HepG2 (cell line): ENCODE results near the gene NOS1AP.

Experiments used
- ATF7 ChIP-seq, 2 experiments: fragments of 450-650 bp in 1 of 2; sonication (generic) in 1 of 2; formaldehyde crosslinking in 1 of 2; IDR thresholded peaks; 2 replicates each; pipeline versions ENCODE4 v1.4.0 to v1.6.1; 2016 to 2020; ENCODE audit warnings: antibody characterized with exemption in 1 of 2, mild to moderate bottlenecking in 1 of 2, missing genetic modification reagents in 1 of 2
- CEBPG ChIP-seq: IDR thresholded peaks from 2 replicates; pipeline ENCODE4 v1.6.1; 2016
- CHD2 ChIP-seq: IDR thresholded peaks from 2 replicates; pipeline ENCODE4 v1.6.1; 2011; ENCODE audit warnings: low read depth, low read length, improper control_type of control experiment
- SMC3 ChIP-seq: IDR thresholded peaks from 2 replicates; pipeline ENCODE4 v1.6.1; 2011; ENCODE audit warnings: low read length, improper control_type of control experiment
- SP4 ChIP-seq: sonication (generic); formaldehyde crosslinking; IDR thresholded peaks from 2 replicates; pipeline ENCODE4 v1.8.1; 2023; ENCODE audit warnings: mild to moderate bottlenecking, missing genetic modification reagents
- STAT6 ChIP-seq: sonication (generic); formaldehyde crosslinking; IDR thresholded peaks from 2 replicates; pipeline ENCODE4 v1.4.0; 2020; ENCODE audit warnings: missing genetic modification reagents, mild to moderate bottlenecking, borderline replicate concordance
- SUZ12 ChIP-seq: fragments of 150-350 bp; IDR thresholded peaks from 2 replicates; pipeline ENCODE4 v1.6.1; 2014; ENCODE audit warnings: low read depth, low read length
- TFAP4 ChIP-seq: sonication (generic); IDR thresholded peaks from 2 replicates; pipeline ENCODE4 v1.6.1; 2016; ENCODE audit warnings: low read depth, borderline replicate concordance
- ZNF207 ChIP-seq: fragments of 450-650 bp; IDR thresholded peaks from 2 replicates; pipeline ENCODE4 v1.6.1; 2016; ENCODE audit warnings: antibody characterized with exemption, borderline replicate concordance
- ZNF225 ChIP-seq: sonication (generic); formaldehyde crosslinking; IDR thresholded peaks from 2 replicates; pipeline ENCODE4 v1.4.0; 2020; ENCODE audit warnings: mild to moderate bottlenecking, missing genetic modification reagents
- ZNF253 ChIP-seq: sonication (generic); formaldehyde crosslinking; IDR thresholded peaks from 2 replicates; pipeline ENCODE4 v1.8.0; 2022; ENCODE audit warnings: mild to moderate bottlenecking, missing genetic modification reagents, borderline replicate concordance
- ZNF414 ChIP-seq: sonication (generic); formaldehyde crosslinking; IDR thresholded peaks from 2 replicates; pipeline ENCODE4 v1.5.0; 2020; ENCODE audit warnings: missing genetic modification reagents

GRCh38 chr1:162336621-162337285 lies 267.3 kb downstream of the NOS1AP start:
- no peak for TF ChIP-seq ATF7 (IDR thresholded peaks at IDR 0.05)
- TF ChIP-seq ATF7 (CRISPR knock-in tag; IDR thresholded peaks at IDR 0.05) = no peak
- no peak for TF ChIP-seq CHD2
- TF ChIP-seq TFAP4 = no peak
- no peak for TF ChIP-seq ZNF207
- TF ChIP-seq SUZ12 = no peak
- no peak for TF ChIP-seq ZNF225 (CRISPR knock-in tag)
- TF ChIP-seq ZNF253 (CRISPR knock-in tag) = no peak
- TF ChIP-seq CEBPG (CRISPR knock-in tag) = no peak
- no peak for TF ChIP-seq ZNF414 (CRISPR knock-in tag)
- TF ChIP-seq SMC3 = no peak
- TF ChIP-seq STAT6 (CRISPR knock-in tag) = no peak
- no peak for TF ChIP-seq SP4 (CRISPR knock-in tag)
